Prostate gland (tissue), 2 donors: ENCODE data around the gene VTA1.

Experiments used
- POLR2AphosphoS5 ChIP-seq: sonication (generic); formaldehyde crosslinking; IDR thresholded peaks from one replicate; pipeline ENCODE4 v1.6.1; 2017; ENCODE audit warnings: antibody characterized with exemption
- TF ChIP-seq, protein P1 (sequence below), 4 experiments: fragments of 200-600 bp in 2 of 4; fragments of 450-650 bp in 2 of 4; sonication (generic) in 2 of 4; IDR thresholded peaks; 1 replicate in 3 of 4; 2 replicates in 1 of 4; pipeline ENCODE4 v1.5.1; 2016 to 2019; ENCODE audit warnings: antibody characterized with exemption in 4 of 4, mild to moderate bottlenecking in 2 of 4, moderate library complexity in 2 of 4

DNA sequence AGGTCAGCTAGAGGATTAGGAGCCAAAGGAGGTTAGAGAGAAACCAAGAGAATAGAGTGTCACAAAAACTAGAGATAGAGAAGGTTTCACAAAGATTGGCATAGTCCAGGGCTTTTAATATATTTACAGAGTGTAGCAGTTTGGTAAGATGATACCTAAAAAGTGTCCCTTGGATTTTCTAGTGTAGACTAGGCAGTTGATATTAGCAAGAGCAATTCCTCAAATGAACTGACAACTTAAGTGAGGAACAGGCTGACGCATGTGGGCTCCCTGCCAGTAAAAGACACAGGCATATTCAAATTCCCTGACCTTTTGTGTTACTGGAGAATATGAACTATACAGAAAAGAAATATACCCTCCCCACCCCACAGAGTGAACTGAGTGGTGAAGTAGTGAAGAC, 40.1 kb downstream of the VTA1 start:
- no peak for TF ChIP-seq POLR2AphosphoS5
- TF ChIP-seq, protein P1, sequence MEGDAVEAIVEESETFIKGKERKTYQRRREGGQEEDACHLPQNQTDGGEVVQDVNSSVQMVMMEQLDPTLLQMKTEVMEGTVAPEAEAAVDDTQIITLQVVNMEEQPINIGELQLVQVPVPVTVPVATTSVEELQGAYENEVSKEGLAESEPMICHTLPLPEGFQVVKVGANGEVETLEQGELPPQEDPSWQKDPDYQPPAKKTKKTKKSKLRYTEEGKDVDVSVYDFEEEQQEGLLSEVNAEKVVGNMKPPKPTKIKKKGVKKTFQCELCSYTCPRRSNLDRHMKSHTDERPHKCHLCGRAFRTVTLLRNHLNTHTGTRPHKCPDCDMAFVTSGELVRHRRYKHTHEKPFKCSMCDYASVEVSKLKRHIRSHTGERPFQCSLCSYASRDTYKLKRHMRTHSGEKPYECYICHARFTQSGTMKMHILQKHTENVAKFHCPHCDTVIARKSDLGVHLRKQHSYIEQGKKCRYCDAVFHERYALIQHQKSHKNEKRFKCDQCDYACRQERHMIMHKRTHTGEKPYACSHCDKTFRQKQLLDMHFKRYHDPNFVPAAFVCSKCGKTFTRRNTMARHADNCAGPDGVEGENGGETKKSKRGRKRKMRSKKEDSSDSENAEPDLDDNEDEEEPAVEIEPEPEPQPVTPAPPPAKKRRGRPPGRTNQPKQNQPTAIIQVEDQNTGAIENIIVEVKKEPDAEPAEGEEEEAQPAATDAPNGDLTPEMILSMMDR (IDR thresholded peaks at IDR 0.05), result no peak
